ENCODE measurements around the gene MX1. TPM values are rescaled to one million over a fixed set of nuclear protein-coding genes. Genes with fewer than 3 reads are reported as not detected.

MX1 gene
- polyA plus RNA-seq, 3 donors, result 42.7 to 73.3 (median 60.5) TPM

DNA sequence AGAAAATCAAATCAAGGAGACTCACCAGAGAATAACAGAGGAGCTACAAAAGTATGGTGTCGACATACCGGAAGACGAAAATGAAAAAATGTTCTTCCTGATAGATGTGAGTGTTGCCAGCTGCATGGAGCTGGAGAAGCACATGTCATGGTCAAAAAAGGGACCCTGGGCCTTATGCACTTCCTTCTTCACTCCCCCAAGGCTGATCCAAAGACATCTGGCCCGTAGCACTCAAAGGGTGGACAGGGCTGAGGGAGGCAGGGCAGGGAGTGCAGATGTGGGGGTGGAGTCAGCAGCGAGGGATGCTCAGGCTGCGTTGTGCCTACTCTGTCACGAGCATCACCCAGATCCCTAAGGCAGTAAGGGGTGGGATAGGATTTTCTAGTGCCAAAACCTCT lies 19.4 kb downstream of the MX1 start:
- Mint-ChIP-seq H3K4me1 (no peaks in the 10 kb centered on the region), H3K27ac (no peak overlapping the region), H3K4me3 (no peak overlapping the region), H3K36me3 (peaks cover 94 to 99% of the 10 kb centered on the region in 2 donors), H3K9me3 (peaks cover 0 to 3% (median 0%) of the 10 kb centered on the region in 7 donors), H3K27me3 (ENCODE audit: low read depth in 3 of 3) (peaks cover 0 to 2% (median 0%) of the 10 kb centered on the region in 3 donors)
- TF ChIP-seq, protein P1, sequence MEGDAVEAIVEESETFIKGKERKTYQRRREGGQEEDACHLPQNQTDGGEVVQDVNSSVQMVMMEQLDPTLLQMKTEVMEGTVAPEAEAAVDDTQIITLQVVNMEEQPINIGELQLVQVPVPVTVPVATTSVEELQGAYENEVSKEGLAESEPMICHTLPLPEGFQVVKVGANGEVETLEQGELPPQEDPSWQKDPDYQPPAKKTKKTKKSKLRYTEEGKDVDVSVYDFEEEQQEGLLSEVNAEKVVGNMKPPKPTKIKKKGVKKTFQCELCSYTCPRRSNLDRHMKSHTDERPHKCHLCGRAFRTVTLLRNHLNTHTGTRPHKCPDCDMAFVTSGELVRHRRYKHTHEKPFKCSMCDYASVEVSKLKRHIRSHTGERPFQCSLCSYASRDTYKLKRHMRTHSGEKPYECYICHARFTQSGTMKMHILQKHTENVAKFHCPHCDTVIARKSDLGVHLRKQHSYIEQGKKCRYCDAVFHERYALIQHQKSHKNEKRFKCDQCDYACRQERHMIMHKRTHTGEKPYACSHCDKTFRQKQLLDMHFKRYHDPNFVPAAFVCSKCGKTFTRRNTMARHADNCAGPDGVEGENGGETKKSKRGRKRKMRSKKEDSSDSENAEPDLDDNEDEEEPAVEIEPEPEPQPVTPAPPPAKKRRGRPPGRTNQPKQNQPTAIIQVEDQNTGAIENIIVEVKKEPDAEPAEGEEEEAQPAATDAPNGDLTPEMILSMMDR (IDR thresholded peaks at IDR 0.05), result no peak
- H3K4me3 ChIP-seq (replicated peaks in 1 of 3; ENCODE audit: low read depth in 2 of 3, low read length in 3 of 3), result no peak overlapping the region
- H3K9me3 ChIP-seq (replicated peaks in 1 of 2; ENCODE audit: control insufficient read depth in 1 of 2, insufficient read depth in 1 of 2, low read length in 2 of 2), result no peaks in the 10 kb centered on the region
- peaks cover 80 to 100% of the 10 kb centered on the region in 2 donors for H3K36me3 ChIP-seq (replicated peaks in 1 of 2; ENCODE audit: control insufficient read depth in 1 of 2, insufficient read depth in 2 of 2, low read length in 2 of 2)
- H3K4me2 ChIP-seq (replicated peaks; ENCODE audit: extremely low read depth, low read length, poor library complexity, severe bottlenecking), result no peak overlapping the region
- no peaks in the 10 kb centered on the region for H3K27me3 ChIP-seq (ENCODE audit: control insufficient read depth in 2 of 2, insufficient read depth in 2 of 2, low read length in 2 of 2)
- no peak for DNase-seq
- H3K27ac ChIP-seq (ENCODE audit: low read depth in 1 of 2, low read length in 2 of 2), result no peak overlapping the region
- intact Hi-C loops (cut with micrococcal nuclease), result no loop called here
- H3K9ac ChIP-seq (ENCODE audit: insufficient read depth, low read length, poor library complexity, severe bottlenecking), result no peak overlapping the region
- no peak overlapping the region for H2AFZ ChIP-seq (ENCODE audit: insufficient read depth, low read depth, low read length, poor library complexity, severe bottlenecking)
- H4K20me1 ChIP-seq (ENCODE audit: insufficient read depth, low read length), result peaks cover 4% of the 10 kb centered on the region
- no CpG with 5 or more reads among the region's 7 CpGs for WGBS (ENCODE audit: insufficient coverage)
- H3K4me1 ChIP-seq (ENCODE audit: control insufficient read depth in 1 of 2, insufficient read depth in 2 of 2, low read length in 2 of 2), result no peaks in the 10 kb centered on the region
- H3K79me2 ChIP-seq (ENCODE audit: insufficient read depth, low read length), result no peaks in the 10 kb centered on the region

DNA sequence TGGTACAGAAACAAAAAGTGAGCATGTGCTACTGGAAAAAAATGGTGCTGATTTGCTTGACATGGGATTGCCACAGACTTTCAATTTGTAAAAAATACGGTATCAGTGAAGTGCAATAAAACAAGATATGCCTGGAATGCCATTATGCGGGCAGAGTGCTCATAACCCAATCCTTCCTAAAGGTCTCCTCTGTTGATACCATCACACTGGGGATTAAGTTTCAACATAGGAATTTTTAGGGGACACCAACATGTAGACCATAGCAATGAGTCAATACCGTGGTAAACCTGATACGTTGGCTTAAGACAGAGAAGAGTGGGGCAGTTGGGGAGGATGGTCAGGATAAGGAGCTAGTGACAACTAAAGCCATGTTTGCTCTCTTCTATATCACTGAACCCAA lies 20.5 kb downstream of the MX1 start:
- H3K9me3 ChIP-seq (replicated peaks in 1 of 2; ENCODE audit: control insufficient read depth in 1 of 2, insufficient read depth in 1 of 2, low read length in 2 of 2), result no peaks in the 10 kb centered on the region
- TF ChIP-seq, protein P1 (IDR thresholded peaks at IDR 0.05), result no peak
- H3K27me3 Mint-ChIP-seq (ENCODE audit: low read depth in 3 of 3), result no peaks in the 10 kb centered on the region

More for the DNA sequence above, 20.5 kb downstream of the MX1 start:
- DNase-seq, result no peak
- Histone ChIP-seq H3K9ac (ENCODE audit: insufficient read depth, low read length, poor library complexity, severe bottlenecking) (no peak overlapping the region), H3K27me3 (ENCODE audit: control insufficient read depth in 2 of 2, insufficient read depth in 2 of 2, low read length in 2 of 2) (no peaks in the 10 kb centered on the region), H3K4me2 (replicated peaks; ENCODE audit: extremely low read depth, low read length, poor library complexity, severe bottlenecking) (no peak overlapping the region), H3K36me3 (replicated peaks in 1 of 2; ENCODE audit: control insufficient read depth in 1 of 2, insufficient read depth in 2 of 2, low read length in 2 of 2) (peaks cover 74 to 97% of the 10 kb centered on the region in 2 donors), H3K79me2 (ENCODE audit: insufficient read depth, low read length) (no peaks in the 10 kb centered on the region), H3K4me1 (ENCODE audit: control insufficient read depth in 1 of 2, insufficient read depth in 2 of 2, low read length in 2 of 2) (no peaks in the 10 kb centered on the region), H3K4me3 (replicated peaks in 1 of 3; ENCODE audit: low read depth in 2 of 3, low read length in 3 of 3) (no peak overlapping the region), H3K27ac (ENCODE audit: low read depth in 1 of 2, low read length in 2 of 2) (no peak overlapping the region), H2AFZ (ENCODE audit: insufficient read depth, low read depth, low read length, poor library complexity, severe bottlenecking) (no peak overlapping the region), H4K20me1 (ENCODE audit: insufficient read depth, low read length) (peaks cover 4% of the 10 kb centered on the region)
- Mint-ChIP-seq H3K4me3 (no peak overlapping the region), H3K9me3 (peaks cover 0 to 3% (median 0%) of the 10 kb centered on the region in 7 donors), H3K36me3 (peaks cover 93 to 96% of the 10 kb centered on the region in 2 donors), H3K27ac (no peak overlapping the region), H3K4me1 (no peaks in the 10 kb centered on the region)
- intact Hi-C loops (cut with micrococcal nuclease), result no loop called here
- 94% methylated on average over 2 of the region's 4 CpGs for WGBS (ENCODE audit: insufficient coverage)
